Thyroid gland (tissue), 4 donors: ENCODE measurements around the gene SMAD3.

ENCODE experiments used
- CTCF ChIP-seq, 6 experiments: fragments of 200-600 bp in 3 of 6; fragments of 450-650 bp in 3 of 6; sonication (generic) in 3 of 6; IDR thresholded peaks; one replicate each; pipeline ENCODE4 v1.5.1; 2016 to 2019; ENCODE audit warnings: antibody characterized with exemption in 6 of 6, mild to moderate bottlenecking in 2 of 6, inconsistent platforms in 1 of 6, moderate library complexity in 1 of 6
- POLR2A ChIP-seq, 2 donors: fragments of 450-650 bp; IDR thresholded peaks; one replicate each; pipeline ENCODE4 v1.6.1; 2017; ENCODE audit warnings: antibody characterized with exemption in 2 of 2, mild to moderate bottlenecking in 2 of 2, moderate library complexity in 1 of 2

DNA sequence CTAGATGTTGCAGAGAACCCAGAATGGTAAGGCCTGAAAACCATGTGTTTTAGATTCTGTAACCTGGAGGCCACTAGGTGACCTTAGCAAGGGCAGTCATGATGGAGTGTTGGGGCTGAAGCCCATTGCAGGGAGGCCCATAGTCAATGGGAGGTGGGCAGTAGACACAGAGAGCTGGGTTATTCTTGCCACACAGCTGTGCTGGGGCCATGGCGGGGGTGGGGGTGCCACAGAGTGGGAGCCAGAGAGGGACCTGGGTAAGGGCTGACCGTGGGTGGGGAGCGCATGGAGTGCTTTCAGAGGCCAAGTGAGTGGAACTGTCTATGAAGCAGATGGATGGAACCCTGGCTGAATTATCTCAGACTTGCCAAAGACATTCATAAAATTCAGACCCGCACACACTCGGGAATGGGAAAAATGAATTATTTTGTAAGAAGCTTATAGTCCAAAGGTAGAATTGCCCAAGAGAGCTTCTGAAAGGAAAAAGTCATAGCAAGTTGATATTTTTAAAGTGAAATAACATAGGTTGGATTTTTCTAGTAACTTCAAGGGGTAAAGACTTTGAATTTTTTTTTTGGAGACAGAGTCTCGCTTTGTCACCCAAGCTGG, 53.9 kb downstream of the SMAD3 start:
- TF ChIP-seq CTCF (IDR thresholded peaks at IDR 0.05) (no peak), POLR2A (IDR thresholded peaks at IDR 0.05) (no peak)
